GM19023 (cell line): ENCODE data around the gene EPAS1.

Experiments used
- ATAC-seq: cut with Tn5 transposase; IDR thresholded peaks from one replicate; pipeline ENCODE4 v1.9.1; 2021; ENCODE audit warnings: mild to moderate bottlenecking, moderate library complexity; ENCODE audit not compliant: unreplicated experiment

EPAS1 gene

GRCh38 chr2:46299365-46300263, 2.4 kb downstream of the EPAS1 start:
- no peak for ATAC-seq

- ATAC-seq, result no peak
Measured at GRCh38 chr2:46300406-46300832, 3.2 kb downstream of the EPAS1 start.

- no peak for ATAC-seq
Measured at GRCh38 chr2:46302005-46302695, 4.9 kb downstream of the EPAS1 start.

- no peak for ATAC-seq
Measured at GRCh38 chr2:46303233-46303632, 6.0 kb downstream of the EPAS1 start.

GRCh38 chr2:46303822-46304221, 6.6 kb downstream of the EPAS1 start:
- no peak for ATAC-seq

- ATAC-seq, result no peak
Measured at GRCh38 chr2:46304635-46305034, 7.4 kb downstream of the EPAS1 start.

GRCh38 chr2:46305187-46305586, 8.0 kb downstream of the EPAS1 start:
- no peak for ATAC-seq

- ATAC-seq, result no peak
Measured at GRCh38 chr2:46305767-46306166, 8.6 kb downstream of the EPAS1 start.

- ATAC-seq, result no peak
Measured at GRCh38 chr2:46306330-46306751, 9.1 kb downstream of the EPAS1 start.

GRCh38 chr2:46306988-46307655, 9.9 kb downstream of the EPAS1 start:
- ATAC-seq, result no peak

- ATAC-seq, result no peak
Measured at GRCh38 chr2:46308081-46308480, 10.9 kb downstream of the EPAS1 start.

- ATAC-seq, result no peak
Measured at GRCh38 chr2:46308629-46309028, 11.4 kb downstream of the EPAS1 start.

GRCh38 chr2:46309052-46309953, 12.1 kb downstream of the EPAS1 start:
- ATAC-seq, result no peak

- no peak for ATAC-seq
Measured at GRCh38 chr2:46310446-46310845, 13.2 kb downstream of the EPAS1 start.

- no peak for ATAC-seq
Measured at GRCh38 chr2:46311651-46312223, 14.5 kb downstream of the EPAS1 start.

GRCh38 chr2:46313063-46313462, 15.9 kb downstream of the EPAS1 start:
- ATAC-seq, result no peak

GRCh38 chr2:46314065-46314835, 17.0 kb downstream of the EPAS1 start:
- ATAC-seq, result no peak

GRCh38 chr2:46315103-46315890, 18.1 kb downstream of the EPAS1 start:
- ATAC-seq, result no peak

- no peak for ATAC-seq
Measured at GRCh38 chr2:46317094-46317486, 19.9 kb downstream of the EPAS1 start.
